ENCODE measurements around the gene MIS18A.
"Not testable (repeated sequence)": the region's sequence is repeated elsewhere in the genome, so short reads cannot be mapped to it uniquely, and the experiment has no call there.

The MIS18A gene, protein sequence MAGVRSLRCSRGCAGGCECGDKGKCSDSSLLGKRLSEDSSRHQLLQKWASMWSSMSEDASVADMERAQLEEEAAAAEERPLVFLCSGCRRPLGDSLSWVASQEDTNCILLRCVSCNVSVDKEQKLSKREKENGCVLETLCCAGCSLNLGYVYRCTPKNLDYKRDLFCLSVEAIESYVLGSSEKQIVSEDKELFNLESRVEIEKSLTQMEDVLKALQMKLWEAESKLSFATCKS

DNA sequence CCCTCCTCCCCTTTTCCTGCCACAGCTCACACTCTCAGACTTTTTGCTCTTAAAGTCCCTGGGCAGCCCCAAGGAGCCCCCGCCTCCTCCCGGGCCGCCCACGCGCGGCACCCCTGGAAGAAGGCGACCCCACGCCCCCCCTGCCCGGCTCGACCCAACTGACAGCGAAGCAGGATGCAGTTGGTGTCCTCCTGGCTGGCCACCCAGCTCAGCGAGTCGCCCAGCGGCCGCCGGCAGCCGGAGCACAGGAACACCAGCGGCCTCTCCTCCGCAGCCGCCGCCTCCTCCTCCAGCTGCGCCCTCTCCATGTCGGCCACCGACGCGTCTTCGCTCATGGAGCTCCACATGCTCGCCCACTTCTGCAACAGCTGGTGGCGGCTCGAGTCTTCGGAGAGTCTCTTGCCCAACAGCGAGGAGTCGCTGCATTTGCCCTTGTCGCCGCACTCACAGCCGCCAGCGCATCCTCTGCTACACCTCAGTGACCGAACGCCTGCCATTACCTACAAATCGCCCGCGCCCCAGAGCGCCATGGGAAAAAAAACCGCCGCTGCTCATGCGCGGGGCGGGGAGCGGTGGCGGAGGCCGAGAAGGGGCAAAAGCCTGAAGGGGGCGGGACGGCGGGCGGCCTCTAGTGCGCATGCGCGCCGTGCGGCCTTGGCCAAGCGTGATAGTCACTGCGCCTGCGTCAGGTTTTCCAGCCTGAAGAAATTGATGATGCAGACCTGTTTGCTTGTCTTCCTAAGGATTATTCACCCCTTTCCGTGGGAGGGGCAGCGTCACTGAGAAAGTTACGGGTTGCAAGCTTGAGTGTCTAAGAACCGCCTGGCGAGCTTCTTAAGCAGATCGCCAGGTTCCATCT, at the start of gene MIS18A:
Gene MIS18A (minus strand): TSS at position 532 of the 859 bp plus-strand sequence. CDS start 35 bp downstream, at position 497.
- DNase-seq: peak; percentile 93

DNA sequence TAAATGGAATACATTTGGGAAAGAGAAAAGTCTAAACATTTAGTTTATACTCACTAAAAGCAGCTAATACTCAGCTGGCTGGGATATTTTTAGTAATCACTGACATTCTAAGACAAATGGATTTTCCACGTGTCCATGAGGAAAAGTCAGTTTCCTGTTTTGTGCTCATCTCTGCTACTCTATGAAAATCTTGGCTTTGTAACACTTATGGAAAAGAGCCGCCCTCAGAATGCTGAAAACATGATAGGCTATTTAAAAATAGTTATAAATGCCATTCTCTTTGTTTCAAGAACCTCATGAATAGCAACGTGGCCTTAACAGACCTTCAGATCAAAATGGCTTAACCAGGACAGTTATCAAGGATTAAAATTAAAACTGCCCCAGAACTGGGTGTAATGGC, 49.7 kb upstream of the MIS18A start:
- DNase-seq: no peak

DNA sequence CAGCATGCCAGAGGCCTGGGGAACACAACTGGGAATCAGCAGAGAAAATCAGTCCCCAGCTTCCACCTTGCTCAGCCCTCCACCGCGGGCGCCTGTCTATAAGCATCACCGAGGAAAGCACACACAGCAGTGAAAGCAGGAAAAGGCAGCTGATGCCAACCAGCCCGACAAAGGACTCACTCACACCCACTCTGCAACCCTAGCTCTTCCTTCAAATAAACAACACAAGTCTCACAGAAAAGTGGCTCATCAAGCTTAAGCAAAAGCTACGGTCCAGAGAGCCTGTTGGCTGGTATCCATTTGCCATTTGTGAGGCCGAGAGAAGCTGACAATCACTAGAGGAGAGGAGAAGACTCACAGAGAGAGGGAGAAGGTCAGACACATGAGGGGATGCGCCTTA, 46.9 kb upstream of the MIS18A start:
- no peak for DNase-seq

DNA sequence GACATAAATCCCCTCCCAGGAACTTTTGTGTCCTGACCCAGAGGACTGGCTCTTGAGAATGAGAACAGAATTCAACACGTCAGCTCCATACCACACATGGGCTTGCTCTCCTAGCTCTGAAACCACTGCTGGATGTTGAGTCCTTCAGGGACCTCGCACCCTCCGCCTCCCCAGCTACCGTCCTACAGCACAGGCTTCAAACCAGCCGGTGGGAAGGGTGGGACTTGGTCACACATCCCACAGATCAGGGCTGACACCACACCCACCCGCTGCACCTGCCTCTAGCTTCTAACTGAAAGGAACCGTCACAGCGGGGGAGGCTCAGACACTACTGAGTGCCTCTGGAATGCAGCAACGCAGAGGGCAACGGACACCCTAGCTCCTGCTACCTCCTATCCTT, 43.8 kb upstream of the MIS18A start:
- no peak for DNase-seq

DNA sequence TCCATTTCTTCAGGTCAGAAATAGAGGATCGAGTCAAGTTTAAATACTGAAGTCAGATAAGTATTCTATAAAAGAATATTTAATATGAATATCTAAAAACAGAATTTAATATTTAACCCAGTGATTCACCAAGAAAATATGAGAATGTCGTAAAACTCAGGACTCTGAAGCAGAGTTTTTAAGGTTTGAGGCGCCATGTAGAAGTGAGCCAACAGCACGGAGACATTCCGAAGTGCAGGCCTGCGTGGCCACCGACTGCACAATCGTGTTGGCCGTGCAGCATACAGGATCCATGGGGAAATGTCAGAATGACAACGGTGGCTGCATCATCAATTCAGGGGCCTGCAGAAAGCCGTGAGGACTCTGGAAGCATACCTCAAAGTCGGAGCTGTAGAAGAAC, 43.3 kb upstream of the MIS18A start:
- no peak for DNase-seq

DNA sequence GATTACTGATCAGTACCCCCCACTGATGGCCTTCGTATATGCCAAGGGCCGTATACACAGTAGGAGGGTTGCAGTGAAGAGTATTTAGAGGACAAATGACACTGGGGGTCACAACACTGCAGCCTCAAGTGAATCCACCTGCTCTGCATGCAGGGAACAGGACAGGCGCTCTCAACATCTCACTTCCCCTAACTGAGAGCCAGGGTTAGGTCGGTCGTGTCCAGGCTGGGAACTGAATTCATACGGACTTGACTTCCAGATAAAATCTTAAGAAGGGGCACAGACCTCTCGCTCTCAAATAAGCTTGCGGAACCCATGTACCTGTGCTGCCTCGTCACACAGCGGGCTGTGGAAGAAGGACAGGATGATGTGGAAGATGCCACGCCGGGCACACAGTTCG, 42.6 kb upstream of the MIS18A start:
- no peak for DNase-seq

DNA sequence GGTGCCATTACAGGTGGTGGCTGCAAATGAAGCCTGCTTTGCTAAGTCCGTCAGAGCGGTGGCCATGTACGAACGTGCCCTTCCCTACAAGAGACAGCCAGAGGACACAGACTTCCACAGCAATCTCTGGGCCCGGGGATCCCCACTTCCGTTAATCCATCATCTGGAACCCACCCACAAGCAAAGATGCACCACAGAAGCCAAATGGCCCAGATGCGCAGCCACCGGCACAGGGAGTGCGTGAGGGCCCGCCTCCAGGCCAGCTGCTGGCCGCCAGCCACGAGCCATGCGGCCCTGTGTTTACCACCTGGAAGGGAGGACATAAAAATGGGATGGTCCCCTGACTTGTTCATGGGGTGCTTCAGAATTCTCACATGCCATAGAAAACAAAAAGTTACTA, 41.9 kb upstream of the MIS18A start:
- no peak for DNase-seq

DNA sequence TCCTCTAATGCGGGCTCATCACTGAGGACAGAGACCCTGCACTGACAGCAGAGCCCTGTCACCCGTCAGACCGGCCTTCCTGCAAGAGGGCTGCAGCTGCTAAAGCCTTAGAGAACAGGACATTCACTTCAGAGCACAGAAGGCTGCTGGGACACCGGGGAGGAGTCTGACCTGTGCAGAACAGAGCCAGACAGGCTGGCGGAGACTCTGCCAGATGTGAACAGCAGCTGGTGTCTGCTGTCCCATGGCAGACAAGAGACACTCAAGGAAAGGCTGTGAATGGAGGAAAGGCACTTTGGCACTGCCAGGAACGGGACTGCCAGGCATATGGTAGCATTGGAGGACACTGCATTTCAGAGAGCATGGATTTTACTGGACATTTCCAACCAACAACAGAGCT, 41.2 kb upstream of the MIS18A start:
- no peak for DNase-seq

DNA sequence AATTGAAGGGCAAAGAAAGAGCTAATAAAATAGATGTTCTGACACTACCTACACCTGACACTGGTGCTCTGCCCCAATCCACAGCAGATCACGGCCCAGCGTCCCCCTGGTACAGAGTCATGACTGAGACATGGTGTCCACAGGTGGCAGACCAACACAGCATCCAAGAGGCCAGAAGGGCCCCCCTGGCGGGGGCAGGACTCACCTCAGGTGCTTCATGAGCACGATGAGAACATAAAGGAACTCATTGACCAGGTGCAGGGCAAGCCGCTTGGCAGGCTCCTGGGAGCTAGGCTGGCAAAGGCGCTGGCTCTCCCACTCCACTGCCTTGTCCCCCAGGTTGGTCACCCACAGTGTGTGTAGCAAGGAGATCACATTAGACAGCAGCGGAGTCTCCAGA, 40.2 kb upstream of the MIS18A start:
- DNase-seq: no peak

DNA sequence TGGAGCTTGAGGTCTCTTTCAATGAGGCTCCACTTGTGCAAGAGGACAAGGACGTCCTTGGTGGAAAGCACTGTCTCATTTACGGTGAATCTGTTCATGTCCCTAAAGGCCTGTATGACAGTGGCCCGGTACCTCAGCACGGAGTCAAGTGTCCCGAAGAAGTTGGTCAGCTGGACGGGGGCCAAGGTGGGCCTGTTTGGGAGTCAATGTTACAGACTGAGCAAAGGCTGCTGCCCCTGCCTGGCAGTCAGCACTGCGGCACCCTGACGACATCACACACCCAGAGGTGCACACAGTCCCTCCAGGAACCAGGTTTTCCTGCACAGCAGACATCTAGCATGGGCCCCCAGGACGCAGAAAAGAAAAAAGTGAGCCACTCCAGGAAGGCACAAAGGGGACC, 38.9 kb upstream of the MIS18A start:
- no peak for DNase-seq

DNA sequence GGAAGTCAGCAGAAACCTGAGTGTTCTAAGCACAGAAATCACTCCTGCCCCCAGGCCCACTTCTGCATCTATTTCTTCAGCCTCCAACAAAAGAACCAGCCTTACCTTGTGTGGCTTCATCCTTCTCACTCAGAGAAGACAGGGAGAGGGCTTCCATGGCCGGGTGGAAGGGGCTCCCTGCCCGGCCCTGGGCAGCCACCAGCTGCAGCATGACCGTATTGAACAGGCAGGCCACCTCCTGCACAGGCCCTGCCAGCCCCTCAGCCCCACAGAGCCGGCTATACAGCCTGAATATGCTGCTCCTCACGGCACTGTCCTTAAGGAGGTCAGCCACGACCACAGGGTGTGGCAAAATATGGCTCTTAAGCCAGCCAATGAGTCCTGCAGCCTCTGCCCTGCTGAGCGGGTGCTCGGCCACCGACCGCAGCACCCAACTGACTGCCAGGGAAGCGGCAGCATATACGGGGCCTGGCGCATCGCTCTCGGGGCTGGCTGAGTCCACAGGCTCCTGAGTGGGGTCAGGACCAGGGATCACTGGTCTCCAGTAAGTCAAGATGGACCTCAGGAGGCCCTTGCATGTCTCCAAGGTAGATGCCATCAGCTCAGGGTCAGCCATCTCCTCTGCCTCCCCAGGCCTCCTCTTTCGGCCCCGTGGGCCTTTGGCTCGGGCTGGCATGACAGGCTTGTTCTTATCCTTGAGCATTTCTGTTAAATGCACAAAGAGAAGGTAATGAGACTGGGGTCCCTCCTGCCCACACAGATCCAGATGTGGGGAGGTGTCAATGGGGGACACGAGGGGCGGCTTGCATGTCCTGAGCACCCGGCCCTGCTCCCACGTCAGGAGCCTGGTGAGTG, 37.7 kb upstream of the MIS18A start:
- no peak for DNase-seq

DNA sequence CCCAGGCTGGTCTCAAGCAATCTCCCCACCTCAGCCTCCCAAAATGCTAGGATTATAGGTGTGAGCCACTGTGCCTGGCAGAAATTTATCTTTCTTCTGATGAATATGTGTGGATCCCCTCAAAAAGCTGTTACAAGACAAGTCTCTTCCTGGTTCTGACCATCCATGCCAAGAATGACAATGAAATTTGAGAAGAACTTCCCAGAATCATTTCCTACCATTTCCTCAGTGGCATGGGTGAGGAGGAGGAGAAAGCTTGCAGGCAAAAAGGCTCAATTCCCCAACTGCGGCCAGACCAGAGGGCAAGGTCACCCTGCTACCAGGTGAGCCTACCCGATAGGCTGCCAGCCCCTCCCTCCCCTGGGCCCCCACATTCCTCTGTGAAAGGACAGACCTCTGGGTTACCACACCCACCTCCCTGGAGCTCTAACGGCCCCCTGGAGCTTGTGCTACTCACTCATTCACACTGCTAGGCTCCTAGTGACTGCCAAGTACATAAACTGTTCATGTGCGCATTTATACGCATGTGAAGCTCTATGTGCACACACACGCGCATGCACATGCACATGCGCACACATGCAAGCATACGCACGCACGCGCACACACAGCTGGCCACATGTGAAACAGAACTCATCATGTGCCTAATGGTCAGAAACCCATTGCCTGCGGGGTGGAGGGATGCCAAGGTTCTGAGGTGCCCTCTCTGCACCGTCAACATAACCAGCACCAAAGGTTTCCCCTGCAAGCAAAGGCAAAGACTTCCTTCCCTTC, 36.8 kb upstream of the MIS18A start:
- no peak for DNase-seq

DNA sequence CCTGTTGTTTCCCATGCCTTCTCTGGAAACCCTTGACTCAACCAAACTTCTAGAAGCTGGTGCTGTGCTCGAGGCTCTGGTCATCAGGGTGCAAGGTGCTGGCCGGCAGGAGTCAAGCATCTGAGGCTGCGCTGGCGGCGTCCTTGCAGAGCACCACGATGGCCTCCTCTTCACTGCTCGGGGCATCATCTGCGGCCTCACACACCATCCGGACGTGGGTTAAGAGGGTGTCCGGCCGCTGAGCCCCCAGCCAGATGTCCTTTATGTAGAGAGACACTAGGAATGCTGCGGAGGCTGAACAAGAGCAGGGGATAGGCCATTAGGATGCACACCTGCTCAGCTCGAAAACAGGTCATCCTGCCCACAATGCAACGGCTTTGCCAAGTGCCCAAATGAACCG, 36.0 kb upstream of the MIS18A start:
- no peak for DNase-seq

DNA sequence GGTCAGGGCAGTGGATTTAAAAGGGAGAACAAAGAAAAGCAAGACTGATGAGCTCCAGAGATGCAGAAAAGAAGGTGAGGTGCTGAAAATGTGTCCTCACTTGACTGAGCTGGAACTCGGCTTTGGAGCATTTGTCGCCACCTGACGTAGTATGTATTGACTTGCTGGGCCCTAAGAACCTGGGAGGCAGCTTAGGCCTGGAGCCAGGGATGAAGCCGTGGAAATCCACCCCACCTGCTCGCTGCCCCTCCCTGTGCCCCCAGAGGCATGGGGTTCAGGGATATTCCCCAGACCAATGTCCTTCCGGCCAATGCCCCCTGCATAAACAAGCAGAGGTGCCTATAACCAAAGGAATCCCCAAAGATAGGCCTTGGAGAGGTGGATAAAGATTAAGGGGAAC, 34.1 kb upstream of the MIS18A start:
- DNase-seq: no peak

DNA sequence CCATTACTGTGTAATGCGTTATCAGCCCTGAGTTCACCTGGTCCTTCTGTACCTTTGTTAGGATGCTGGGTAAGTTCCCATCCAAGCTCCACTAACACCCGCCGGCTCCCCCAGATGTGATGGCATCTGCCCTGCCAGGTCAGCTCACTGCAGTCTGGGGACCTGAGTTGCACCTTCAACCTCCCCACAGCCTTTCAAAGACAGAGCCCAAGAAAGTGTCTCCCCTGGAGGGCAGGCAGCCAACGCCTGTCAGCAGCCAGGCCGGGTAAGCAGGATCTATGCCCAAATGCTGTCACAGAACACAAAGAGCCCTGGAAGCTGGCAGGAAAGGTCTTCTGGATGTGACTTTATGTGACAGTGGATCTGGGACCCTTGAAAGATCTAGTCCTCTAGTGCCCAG, 33.5 kb upstream of the MIS18A start:
- no peak for DNase-seq

DNA sequence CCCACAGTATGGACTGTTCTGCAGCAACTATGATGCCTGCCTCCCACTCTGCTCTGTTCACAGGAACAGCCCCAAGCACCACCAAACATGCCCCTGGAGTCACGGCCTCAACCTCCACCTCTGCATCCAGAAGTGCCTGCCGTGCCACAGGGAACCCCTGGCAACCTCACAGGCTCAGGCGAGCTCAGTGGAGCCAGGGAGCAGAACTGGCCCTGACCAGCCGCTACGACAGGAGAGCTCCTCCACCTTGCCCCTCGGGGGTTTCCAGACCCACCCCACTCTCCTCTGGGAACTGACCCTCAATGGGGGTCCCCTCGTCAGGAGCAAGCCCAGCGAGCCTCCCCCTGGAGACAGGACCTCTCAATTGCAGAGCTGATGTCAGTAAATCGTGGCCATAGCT, 32.8 kb upstream of the MIS18A start:
- DNase-seq: no peak

DNA sequence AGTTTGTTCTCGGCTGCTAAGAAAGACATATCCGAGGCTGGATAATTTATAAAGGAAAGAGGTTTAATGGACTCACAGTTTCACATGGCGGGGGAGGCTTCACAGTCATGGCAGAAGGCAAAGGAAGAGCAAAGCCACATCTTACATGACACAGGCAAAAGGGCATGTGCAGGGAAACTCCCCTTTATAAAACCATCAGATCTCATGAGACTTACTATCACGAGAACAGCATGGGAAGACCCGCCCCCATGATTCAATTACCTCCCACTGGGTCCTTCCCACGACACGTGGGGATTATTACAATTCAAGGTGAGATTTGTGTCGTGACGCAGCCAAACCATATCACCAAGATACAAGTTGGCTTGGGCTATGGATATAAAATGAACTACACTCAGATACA, 32.1 kb upstream of the MIS18A start:
- DNase-seq: not testable (repeated sequence)

DNA sequence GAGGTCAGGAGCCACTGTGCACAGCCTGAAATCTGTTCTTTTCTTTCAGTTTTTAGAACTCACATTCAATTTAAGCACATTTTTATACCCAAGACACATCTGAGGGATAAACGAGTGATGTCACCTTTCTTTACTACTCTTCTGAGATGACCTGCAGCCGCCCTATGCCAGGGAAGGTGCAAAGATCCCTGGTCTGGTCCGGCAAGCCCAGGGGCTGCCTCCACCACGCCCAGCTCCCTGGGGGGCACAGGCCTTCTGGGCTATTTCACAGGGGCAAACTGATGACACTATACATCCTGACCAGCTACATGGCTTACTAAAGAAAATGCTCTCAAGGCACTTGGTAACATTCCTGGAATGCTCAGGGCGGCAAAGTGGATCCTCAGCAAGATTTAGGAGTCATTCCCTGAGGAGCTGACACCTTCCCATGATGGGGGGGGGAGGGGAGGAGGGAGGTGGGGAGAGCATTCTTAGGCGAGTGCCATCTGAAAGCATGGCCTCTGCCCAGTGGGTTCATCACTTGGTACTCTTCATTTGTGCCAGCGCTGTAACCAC, 31.1 kb upstream of the MIS18A start:
- DNase-seq: no peak

DNA sequence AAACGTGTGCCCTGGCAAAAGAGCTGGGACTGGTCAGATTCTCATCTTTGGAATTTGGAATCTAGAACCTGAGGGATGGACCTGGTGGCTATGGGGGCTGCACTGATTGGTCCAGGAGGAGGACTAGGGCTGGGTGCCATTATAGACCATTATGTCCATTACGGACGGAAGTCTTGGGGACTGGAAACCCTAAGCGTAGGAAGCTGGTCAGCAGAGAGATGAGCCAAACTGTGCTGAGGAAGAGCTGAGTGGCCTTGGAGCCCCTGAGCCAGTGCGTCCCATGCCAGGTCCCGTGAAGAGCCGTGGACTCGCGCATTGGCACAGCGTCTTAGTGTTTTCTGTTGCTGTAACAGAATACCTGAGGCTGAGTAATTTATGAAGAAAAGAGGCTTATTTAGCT, 29.8 kb upstream of the MIS18A start:
- no peak for DNase-seq

DNA sequence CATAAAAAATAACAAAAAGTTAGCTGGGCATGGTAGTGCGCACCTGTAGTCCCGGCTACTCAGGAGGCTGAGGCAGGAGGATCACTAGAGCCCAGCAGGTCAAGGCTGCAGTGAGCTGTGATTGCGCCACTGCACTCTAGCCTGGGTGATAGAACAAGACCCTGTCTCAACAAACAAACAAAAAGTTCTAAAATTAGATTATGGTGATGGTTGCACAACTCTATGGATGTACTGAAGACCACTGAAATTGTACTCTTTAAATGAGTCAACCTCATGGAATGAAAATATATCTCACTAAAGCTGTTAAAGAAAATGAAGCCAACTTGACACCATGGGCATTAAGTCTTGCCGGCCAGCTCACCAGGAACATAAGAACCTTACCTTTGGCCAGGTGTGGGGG, 28.9 kb upstream of the MIS18A start:
- no peak for DNase-seq

DNA sequence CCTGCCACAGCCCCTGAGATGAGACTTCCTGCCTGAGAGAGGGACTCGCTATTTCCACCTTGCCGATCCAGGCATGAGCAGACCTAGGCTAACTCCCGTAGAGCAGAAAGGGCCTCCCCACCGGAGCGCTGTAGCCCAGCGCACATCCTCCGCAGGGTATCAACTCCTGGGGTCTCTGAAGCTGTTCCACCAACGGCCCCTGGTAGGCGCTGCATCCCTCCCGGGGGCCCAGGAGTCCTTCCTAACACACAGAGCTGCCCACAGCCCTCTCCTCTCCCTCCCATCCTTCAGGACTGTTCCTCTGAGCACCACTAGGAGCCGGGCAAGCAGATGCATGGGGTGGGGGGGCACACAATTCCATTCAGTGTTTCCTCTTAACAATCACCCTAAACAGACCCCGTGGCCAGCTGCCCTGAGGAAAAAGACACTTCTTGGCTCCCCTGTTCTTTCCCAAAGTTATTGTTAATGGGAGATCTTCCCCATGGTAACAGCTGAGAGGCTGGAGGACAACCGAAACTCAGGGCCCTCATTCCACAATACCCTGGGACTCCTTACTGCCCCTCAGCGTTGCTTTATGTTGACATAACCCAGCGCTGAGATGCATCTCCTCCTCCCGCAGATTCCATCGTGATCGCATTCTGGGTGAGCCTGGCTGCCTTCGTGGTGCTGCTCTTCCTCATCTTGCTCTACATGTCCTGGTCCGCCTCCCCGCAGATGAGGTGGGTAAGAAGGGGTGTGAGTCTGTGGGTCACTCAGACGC, 27.4 kb upstream of the MIS18A start:
- DNase-seq: no peak

DNA sequence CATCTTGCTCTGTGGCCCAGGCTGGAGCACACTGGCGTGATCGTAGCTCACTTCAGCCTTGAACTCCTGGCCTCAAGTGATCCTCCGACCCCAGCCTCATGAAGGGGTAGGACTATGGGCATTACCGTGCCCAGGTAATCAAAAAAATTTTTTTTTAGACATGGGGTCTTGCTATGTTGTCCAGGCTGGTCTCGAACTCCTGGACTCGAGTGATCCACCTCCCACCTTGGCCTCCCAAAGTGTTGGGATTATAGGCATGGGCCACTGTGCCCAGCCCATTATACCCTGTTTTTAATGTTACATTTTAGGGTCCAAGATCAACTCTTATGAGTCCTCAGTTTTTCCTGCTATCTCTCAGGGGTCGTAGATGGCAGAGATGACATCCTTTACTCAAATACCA, 26.1 kb upstream of the MIS18A start:
- DNase-seq: no peak

All from NCI-H187 treated with DMSO at 0.1 percent for 48 hours (cell line).